GM12891 (cell line): ENCODE results near the gene VNN1.

Experiments
- POLR2A ChIP-seq: IDR thresholded peaks from 2 replicates; pipeline ENCODE4 v1.6.1; 2011; ENCODE audit warnings: low read depth, low read length, control low read depth
- POLR2AphosphoS5 ChIP-seq: IDR thresholded peaks from 2 replicates; pipeline ENCODE4 v1.6.1; 2011; ENCODE audit warnings: low read depth, low read length, control low read depth
- POU2F2 ChIP-seq: IDR thresholded peaks from 2 replicates; pipeline ENCODE4 v1.6.1; 2011; ENCODE audit warnings: low read depth, mild to moderate bottlenecking, control low read depth, low read length, moderate library complexity
- TAF1 ChIP-seq: IDR thresholded peaks from 2 replicates; pipeline ENCODE4 v1.6.1; 2011; ENCODE audit warnings: low read depth, low read length, control low read depth

GRCh38 chr6:132715204-132715603, 1.3 kb upstream of the VNN1 start:
- no peak for TF ChIP-seq POLR2A
- TF ChIP-seq POLR2AphosphoS5, result no peak
- TF ChIP-seq TAF1, result no peak
- no peak for TF ChIP-seq POU2F2
